WERI-Rb-1 (cell line): Measurements from ENCODE around the gene IRF9.
A peak's percentile ranks its signal among the peaks of the same experiment; 100 is the strongest.

Source experiments
- DNase-seq: peaks from one replicate; pipeline ENCODE4 v3.0.0-alpha.2; 2020
- H3K27ac ChIP-seq: fragments of 250-450 bp; sonication (Bioruptor Pico); 2 replicates; pipeline ENCODE4 v1.5.1; 2020; ENCODE audit warnings: mild to moderate bottlenecking, moderate library complexity
- H3K27me3 ChIP-seq: fragments of 250-450 bp; sonication (Bioruptor Pico); 2 replicates; pipeline ENCODE4 v1.5.1; 2021; ENCODE audit warnings: mild to moderate bottlenecking, low read depth, moderate library complexity; ENCODE audit not compliant: insufficient read depth, severe bottlenecking
- H3K36me3 ChIP-seq: fragments of 250-450 bp; sonication (Bioruptor Pico); 2 replicates; pipeline ENCODE4 v1.5.1; 2020; ENCODE audit warnings: mild to moderate bottlenecking, moderate library complexity
- H3K4me3 ChIP-seq: 2 replicates; pipeline ENCODE4 v1.5.1; 2011; ENCODE audit warnings: low read depth, mild to moderate bottlenecking, control low read depth, low read length
- H3K9me3 ChIP-seq: fragments of 250-450 bp; sonication (Bioruptor Pico); 2 replicates; pipeline ENCODE4 v1.5.1; 2021; ENCODE audit warnings: mild to moderate bottlenecking, moderate library complexity; ENCODE audit not compliant: severe bottlenecking
- TF ChIP-seq, protein P1 (sequence below): IDR thresholded peaks from 2 replicates; pipeline ENCODE4 v1.5.1; 2011; ENCODE audit warnings: low read depth, mild to moderate bottlenecking, control low read depth, inconsistent platforms, low read length

IRF9 gene

GRCh38 chr14:24186831-24187538 is 25.9 kb downstream of the IRF9 start:
- Histone ChIP-seq H3K27ac (no peak overlapping the region), H3K9me3 (no peaks in the 10 kb centered on the region), H3K27me3 (no peaks in the 10 kb centered on the region), H3K4me3 (no peak overlapping the region), H3K36me3 (peaks cover 64% of the 10 kb centered on the region)
- DNase-seq: no peak
- TF ChIP-seq, protein P1, sequence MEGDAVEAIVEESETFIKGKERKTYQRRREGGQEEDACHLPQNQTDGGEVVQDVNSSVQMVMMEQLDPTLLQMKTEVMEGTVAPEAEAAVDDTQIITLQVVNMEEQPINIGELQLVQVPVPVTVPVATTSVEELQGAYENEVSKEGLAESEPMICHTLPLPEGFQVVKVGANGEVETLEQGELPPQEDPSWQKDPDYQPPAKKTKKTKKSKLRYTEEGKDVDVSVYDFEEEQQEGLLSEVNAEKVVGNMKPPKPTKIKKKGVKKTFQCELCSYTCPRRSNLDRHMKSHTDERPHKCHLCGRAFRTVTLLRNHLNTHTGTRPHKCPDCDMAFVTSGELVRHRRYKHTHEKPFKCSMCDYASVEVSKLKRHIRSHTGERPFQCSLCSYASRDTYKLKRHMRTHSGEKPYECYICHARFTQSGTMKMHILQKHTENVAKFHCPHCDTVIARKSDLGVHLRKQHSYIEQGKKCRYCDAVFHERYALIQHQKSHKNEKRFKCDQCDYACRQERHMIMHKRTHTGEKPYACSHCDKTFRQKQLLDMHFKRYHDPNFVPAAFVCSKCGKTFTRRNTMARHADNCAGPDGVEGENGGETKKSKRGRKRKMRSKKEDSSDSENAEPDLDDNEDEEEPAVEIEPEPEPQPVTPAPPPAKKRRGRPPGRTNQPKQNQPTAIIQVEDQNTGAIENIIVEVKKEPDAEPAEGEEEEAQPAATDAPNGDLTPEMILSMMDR: no peak

DNA sequence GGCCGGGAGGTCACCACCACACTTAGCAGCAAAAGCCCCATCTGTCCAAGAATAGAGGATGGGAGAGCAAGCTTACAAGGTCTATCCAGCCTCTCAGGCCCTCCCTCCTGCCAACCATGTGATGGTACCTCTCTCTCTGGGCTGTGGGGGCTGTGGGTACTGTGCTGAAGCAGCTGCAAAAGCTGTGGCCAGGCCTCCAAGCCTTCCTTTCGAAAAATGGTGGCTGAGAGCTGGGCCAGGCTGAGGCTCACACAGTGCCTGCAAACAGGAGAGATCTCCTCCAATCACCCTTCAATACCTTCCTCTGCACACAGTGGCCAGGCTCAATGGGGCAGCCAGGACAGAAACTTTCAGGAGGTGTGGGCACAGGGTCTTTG is 26.5 kb downstream of the IRF9 start:
- DNase-seq: no peak
- Histone ChIP-seq H3K4me3 (no peak overlapping the region), H3K27me3 (no peaks in the 10 kb centered on the region), H3K9me3 (no peaks in the 10 kb centered on the region), H3K36me3 (peaks cover 66% of the 10 kb centered on the region), H3K27ac (peak overlapping the region; percentile 79; the same call in 1 of the 2 replicates)
- TF ChIP-seq, protein P1: no peak

GRCh38 chr14:24188251-24189058 is 27.4 kb downstream of the IRF9 start, which contains the start of gene IPO4:
IPO4 (minus strand) TSS chr14:24188816; CDS start chr14:24188787, 29 bp downstream.
- Histone ChIP-seq H3K36me3 (peaks cover 63% of the 10 kb centered on the region), H3K27ac (peak within 1 kb of the TSS; percentile 79), H3K27me3 (no peaks in the 10 kb centered on the region), H3K9me3 (no peaks in the 10 kb centered on the region), H3K4me3 (peak within 1 kb of the TSS; percentile 60)
- DNase-seq: peak; percentile 98
- TF ChIP-seq, protein P1: no peak

- TF ChIP-seq, protein P1: no peak
- Histone ChIP-seq H3K27ac (peak overlapping the region; percentile 79), H3K27me3 (no peaks in the 10 kb centered on the region), H3K9me3 (no peaks in the 10 kb centered on the region), H3K4me3 (peak overlapping the region; percentile 5; the same call in 1 of the 2 replicates), H3K36me3 (peaks cover 63% of the 10 kb centered on the region)
- no peak for DNase-seq
Observed at GRCh38 chr14:24189059-24189375, 28.0 kb downstream of the IRF9 start.

GRCh38 chr14:24189460-24189859 is 28.4 kb downstream of the IRF9 start:
- Histone ChIP-seq H3K9me3 (no peaks in the 10 kb centered on the region), H3K27me3 (no peaks in the 10 kb centered on the region), H3K27ac (peak overlapping the region; percentile 79; the same call in 1 of the 2 replicates), H3K36me3 (peaks cover 63% of the 10 kb centered on the region), H3K4me3 (no peak overlapping the region)
- DNase-seq: no peak
- TF ChIP-seq, protein P1: no peak
